ENCODE data around the gene XRCC4. TPM values are rescaled to one million over a fixed set of nuclear protein-coding genes. Genes with fewer than 3 reads are reported as not detected.
A peak's percentile ranks its signal among the peaks of the same experiment; 100 is the strongest.

Gene XRCC4
- total RNA-seq, 1 donor from 2014 or later: 45.6 TPM

- H3K27me3 Mint-ChIP-seq (ENCODE audit: insufficient read depth, low read depth): no peaks in the 10 kb centered on the region
- H3K27ac Mint-ChIP-seq: no peak overlapping the region
- no peaks in the 10 kb centered on the region for H3K9me3 ChIP-seq (ENCODE audit: low read depth)
- H3K4me1 ChIP-seq: peaks cover 11% of the 10 kb centered on the region
- H3K9me3 Mint-ChIP-seq: peaks cover 3% of the 10 kb centered on the region
- H3K9ac ChIP-seq: no peak overlapping the region
- H3K27ac ChIP-seq: no peak overlapping the region
- no peak overlapping the region for H2AFZ ChIP-seq (replicated peaks)
- H3K4me2 ChIP-seq: no peak overlapping the region
- H4K20me1 ChIP-seq (ENCODE audit: low read depth): no peaks in the 10 kb centered on the region
- peaks cover 9% of the 10 kb centered on the region for H3K4me1 Mint-ChIP-seq
- no peaks in the 10 kb centered on the region for H3K36me3 ChIP-seq
- no peaks in the 10 kb centered on the region for H3F3A ChIP-seq (ENCODE audit: low read depth)
- no peak overlapping the region for H3K4me3 ChIP-seq
- H3K36me3 Mint-ChIP-seq: no peaks in the 10 kb centered on the region
- H3K27me3 ChIP-seq: no peaks in the 10 kb centered on the region
- no peaks in the 10 kb centered on the region for H3K79me2 ChIP-seq (ENCODE audit: low read depth)
- no peak overlapping the region for H3K4me3 Mint-ChIP-seq
- no peak for TF ChIP-seq CTCF (IDR thresholded peaks at IDR 0.05)
- no peak for TF ChIP-seq EZH2 (IDR thresholded peaks at IDR 0.05)
- no peak for TF ChIP-seq EZH2phosphoT487 (IDR thresholded peaks at IDR 0.05)
- DNase-seq (ENCODE audit: low spot score): no peak
Measured at GRCh38 chr5:83192947-83193346, 115.6 kb downstream of the XRCC4 start.

- Mint-ChIP-seq H3K4me1 (peaks cover 20% of the 10 kb centered on the region), H3K27me3 (ENCODE audit: insufficient read depth, low read depth) (no peaks in the 10 kb centered on the region), H3K9me3 (no peaks in the 10 kb centered on the region), H3K27ac (no peak overlapping the region), H3K36me3 (peaks cover 2% of the 10 kb centered on the region), H3K4me3 (no peak overlapping the region)
- H3K4me2 ChIP-seq: peak overlapping the region; percentile 40
- H3K27ac ChIP-seq: no peak overlapping the region
- no peaks in the 10 kb centered on the region for H4K20me1 ChIP-seq (ENCODE audit: low read depth)
- H3K4me3 ChIP-seq: no peak overlapping the region
- no peak overlapping the region for H3K9ac ChIP-seq
- H3K9me3 ChIP-seq (ENCODE audit: low read depth): no peaks in the 10 kb centered on the region
- H3K4me1 ChIP-seq: peaks cover 19% of the 10 kb centered on the region
- no peaks in the 10 kb centered on the region for H3K36me3 ChIP-seq
- no peak for TF ChIP-seq EZH2phosphoT487 (IDR thresholded peaks at IDR 0.05)
- TF ChIP-seq CTCF (IDR thresholded peaks at IDR 0.05): no peak
- no peak for TF ChIP-seq EZH2 (IDR thresholded peaks at IDR 0.05)
- H3K27me3 ChIP-seq: no peaks in the 10 kb centered on the region
- no peak overlapping the region for H2AFZ ChIP-seq (replicated peaks)
- DNase-seq (ENCODE audit: low spot score): peak; percentile 41
- H3F3A ChIP-seq (ENCODE audit: low read depth): no peaks in the 10 kb centered on the region
- H3K79me2 ChIP-seq (ENCODE audit: low read depth): no peaks in the 10 kb centered on the region
Measured at GRCh38 chr5:83197326-83197967, 120.1 kb downstream of the XRCC4 start.

- H3K4me2 ChIP-seq: no peak overlapping the region
- H2AFZ ChIP-seq (replicated peaks): no peak overlapping the region
Measured at GRCh38 chr5:83199126-83199525, 121.8 kb downstream of the XRCC4 start.

More at GRCh38 chr5:83199126-83199525, 121.8 kb downstream of the XRCC4 start:
- no peak overlapping the region for H3K9ac ChIP-seq
- H3F3A ChIP-seq (ENCODE audit: low read depth): no peaks in the 10 kb centered on the region
- peaks cover 20% of the 10 kb centered on the region for H3K4me1 Mint-ChIP-seq
- peaks cover 19% of the 10 kb centered on the region for H3K4me1 ChIP-seq
- no peak overlapping the region for H3K4me3 Mint-ChIP-seq
- TF ChIP-seq EZH2 (IDR thresholded peaks at IDR 0.05): no peak
- TF ChIP-seq EZH2phosphoT487 (IDR thresholded peaks at IDR 0.05): no peak
- TF ChIP-seq CTCF (IDR thresholded peaks at IDR 0.05): no peak
- no peaks in the 10 kb centered on the region for H3K27me3 Mint-ChIP-seq (ENCODE audit: insufficient read depth, low read depth)
- no peak overlapping the region for H3K27ac Mint-ChIP-seq
- no peaks in the 10 kb centered on the region for H4K20me1 ChIP-seq (ENCODE audit: low read depth)
- no peaks in the 10 kb centered on the region for H3K9me3 Mint-ChIP-seq
- no peak overlapping the region for H3K4me3 ChIP-seq
- no peak for DNase-seq (ENCODE audit: low spot score)
- no peaks in the 10 kb centered on the region for H3K27me3 ChIP-seq
- no peaks in the 10 kb centered on the region for H3K36me3 ChIP-seq
- peaks cover 2% of the 10 kb centered on the region for H3K36me3 Mint-ChIP-seq
- no peak overlapping the region for H3K27ac ChIP-seq
- no peaks in the 10 kb centered on the region for H3K9me3 ChIP-seq (ENCODE audit: low read depth)
- H3K79me2 ChIP-seq (ENCODE audit: low read depth): no peaks in the 10 kb centered on the region

All from neural progenitor cell (in vitro differentiated cells).